ENCODE data around the gene TLCD3B.

- no peak for TF ChIP-seq EZH2 (IDR thresholded peaks at IDR 0.05)
- no peak for TF ChIP-seq POLR2AphosphoS5 (IDR thresholded peaks at IDR 0.05; ENCODE audit: borderline replicate concordance, low read depth, low read length)
- no peak for TF ChIP-seq FOXP2 (optimal IDR thresholded peaks at IDR 0.05; ENCODE audit: control extremely low read depth, extremely low read length, insufficient read depth)
Observed at GRCh38 chr16:30027588-30028437, 3.3 kb downstream of the TLCD3B start.

Data from SK-N-MC (cell line).